ENCODE measurements around the gene VAMP2. TPM values are rescaled to one million over a fixed set of nuclear protein-coding genes. Genes with fewer than 3 reads are reported as not detected.

VAMP2 gene
- total and polyA plus RNA-seq, 9 of the 15 experiments (the other 6 are each of a cell fraction or from before 2014, with no cell fraction given), result 2.3 to 31.8 (median 6.0) TPM

DNA sequence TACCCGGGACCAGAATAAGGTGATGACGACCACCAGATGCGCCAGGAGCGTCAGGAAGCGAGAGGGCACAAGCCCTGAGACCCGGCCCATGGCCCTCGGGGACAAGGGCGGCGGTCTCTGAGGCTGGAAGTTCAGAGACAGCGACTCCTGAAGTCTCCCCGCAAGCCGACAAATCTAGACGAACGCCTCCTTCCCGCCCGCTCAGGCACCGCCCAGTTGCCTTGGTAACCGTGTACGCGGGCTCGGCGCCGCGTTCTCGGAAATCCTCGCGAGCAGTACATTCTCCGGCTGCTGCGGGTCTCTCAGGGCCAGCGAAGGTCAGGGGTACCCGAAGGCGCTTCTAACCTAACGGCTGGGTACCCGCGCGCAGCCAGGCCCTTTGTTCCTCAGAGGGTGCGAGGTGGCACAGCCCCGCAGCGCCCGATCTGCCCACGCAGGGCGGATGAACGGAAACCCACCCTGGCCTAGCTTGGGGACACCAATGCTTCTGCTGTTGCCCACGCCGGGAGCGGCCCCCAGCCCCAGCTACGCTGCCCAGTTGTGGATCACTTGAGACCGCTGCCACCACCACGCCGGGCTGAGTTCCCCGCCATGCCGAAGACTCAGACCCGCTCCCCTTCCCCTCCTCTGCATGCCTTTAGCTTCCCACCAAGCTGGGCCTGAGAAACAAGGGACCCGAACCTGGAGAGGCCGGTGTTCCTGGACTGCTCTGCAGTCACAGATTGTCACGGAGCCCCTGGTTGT, 13.6 kb upstream of the VAMP2 start, which contains the start of gene TMEM107 (continued):
- TF ChIP-seq, protein P1, sequence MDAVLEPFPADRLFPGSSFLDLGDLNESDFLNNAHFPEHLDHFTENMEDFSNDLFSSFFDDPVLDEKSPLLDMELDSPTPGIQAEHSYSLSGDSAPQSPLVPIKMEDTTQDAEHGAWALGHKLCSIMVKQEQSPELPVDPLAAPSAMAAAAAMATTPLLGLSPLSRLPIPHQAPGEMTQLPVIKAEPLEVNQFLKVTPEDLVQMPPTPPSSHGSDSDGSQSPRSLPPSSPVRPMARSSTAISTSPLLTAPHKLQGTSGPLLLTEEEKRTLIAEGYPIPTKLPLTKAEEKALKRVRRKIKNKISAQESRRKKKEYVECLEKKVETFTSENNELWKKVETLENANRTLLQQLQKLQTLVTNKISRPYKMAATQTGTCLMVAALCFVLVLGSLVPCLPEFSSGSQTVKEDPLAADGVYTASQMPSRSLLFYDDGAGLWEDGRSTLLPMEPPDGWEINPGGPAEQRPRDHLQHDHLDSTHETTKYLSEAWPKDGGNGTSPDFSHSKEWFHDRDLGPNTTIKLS (IDR thresholded peaks at IDR 0.05; ENCODE audit: borderline replicate concordance, low read depth), result 0 out of 2 replicates have a peak, but pooled peaks have one; percentile 38
- no peak for TF ChIP-seq MEF2A (IDR thresholded peaks at IDR 0.05; ENCODE audit: control insufficient read depth, low read depth, low read length)
- TF ChIP-seq CXXC5 (CRISPR knock-in tag; IDR thresholded peaks at IDR 0.05), result peak; percentile 74
- TF ChIP-seq, protein P2, sequence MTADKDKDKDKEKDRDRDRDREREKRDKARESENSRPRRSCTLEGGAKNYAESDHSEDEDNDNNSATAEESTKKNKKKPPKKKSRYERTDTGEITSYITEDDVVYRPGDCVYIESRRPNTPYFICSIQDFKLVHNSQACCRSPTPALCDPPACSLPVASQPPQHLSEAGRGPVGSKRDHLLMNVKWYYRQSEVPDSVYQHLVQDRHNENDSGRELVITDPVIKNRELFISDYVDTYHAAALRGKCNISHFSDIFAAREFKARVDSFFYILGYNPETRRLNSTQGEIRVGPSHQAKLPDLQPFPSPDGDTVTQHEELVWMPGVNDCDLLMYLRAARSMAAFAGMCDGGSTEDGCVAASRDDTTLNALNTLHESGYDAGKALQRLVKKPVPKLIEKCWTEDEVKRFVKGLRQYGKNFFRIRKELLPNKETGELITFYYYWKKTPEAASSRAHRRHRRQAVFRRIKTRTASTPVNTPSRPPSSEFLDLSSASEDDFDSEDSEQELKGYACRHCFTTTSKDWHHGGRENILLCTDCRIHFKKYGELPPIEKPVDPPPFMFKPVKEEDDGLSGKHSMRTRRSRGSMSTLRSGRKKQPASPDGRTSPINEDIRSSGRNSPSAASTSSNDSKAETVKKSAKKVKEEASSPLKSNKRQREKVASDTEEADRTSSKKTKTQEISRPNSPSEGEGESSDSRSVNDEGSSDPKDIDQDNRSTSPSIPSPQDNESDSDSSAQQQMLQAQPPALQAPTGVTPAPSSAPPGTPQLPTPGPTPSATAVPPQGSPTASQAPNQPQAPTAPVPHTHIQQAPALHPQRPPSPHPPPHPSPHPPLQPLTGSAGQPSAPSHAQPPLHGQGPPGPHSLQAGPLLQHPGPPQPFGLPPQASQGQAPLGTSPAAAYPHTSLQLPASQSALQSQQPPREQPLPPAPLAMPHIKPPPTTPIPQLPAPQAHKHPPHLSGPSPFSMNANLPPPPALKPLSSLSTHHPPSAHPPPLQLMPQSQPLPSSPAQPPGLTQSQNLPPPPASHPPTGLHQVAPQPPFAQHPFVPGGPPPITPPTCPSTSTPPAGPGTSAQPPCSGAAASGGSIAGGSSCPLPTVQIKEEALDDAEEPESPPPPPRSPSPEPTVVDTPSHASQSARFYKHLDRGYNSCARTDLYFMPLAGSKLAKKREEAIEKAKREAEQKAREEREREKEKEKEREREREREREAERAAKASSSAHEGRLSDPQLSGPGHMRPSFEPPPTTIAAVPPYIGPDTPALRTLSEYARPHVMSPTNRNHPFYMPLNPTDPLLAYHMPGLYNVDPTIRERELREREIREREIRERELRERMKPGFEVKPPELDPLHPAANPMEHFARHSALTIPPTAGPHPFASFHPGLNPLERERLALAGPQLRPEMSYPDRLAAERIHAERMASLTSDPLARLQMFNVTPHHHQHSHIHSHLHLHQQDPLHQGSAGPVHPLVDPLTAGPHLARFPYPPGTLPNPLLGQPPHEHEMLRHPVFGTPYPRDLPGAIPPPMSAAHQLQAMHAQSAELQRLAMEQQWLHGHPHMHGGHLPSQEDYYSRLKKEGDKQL (CRISPR knock-in tag; IDR thresholded peaks at IDR 0.05; ENCODE audit: borderline replicate concordance), result no peak
- TF ChIP-seq RFX1 (IDR thresholded peaks at IDR 0.05), result peak; percentile 97
- peak; percentile 82 for TF ChIP-seq KLF1 (tag; IDR thresholded peaks at IDR 0.05)
- TF ChIP-seq PPARD (CRISPR knock-in tag; IDR thresholded peaks at IDR 0.05), result no peak
